Activated gamma-delta T cell treated with Interleukin-2 at 50 U/mL for 16 hours (primary cell): ENCODE measurements around the gene HOXA10.

Experiments used
- DNase-seq: peaks from one replicate; pipeline ENCODE4 v3.0.0-alpha.2; 2020

Gene HOXA10

GRCh38 chr7:27189997-27190748 lies 16.1 kb upstream of the HOXA10 start:
- DNase-seq = no peak

GRCh38 chr7:27189295-27189996 lies 15.3 kb upstream of the HOXA10 start:
- DNase-seq = no peak

GRCh38 chr7:27188386-27189294 lies 14.5 kb upstream of the HOXA10 start:
- no peak for DNase-seq

GRCh38 chr7:27187475-27188385 lies 13.6 kb upstream of the HOXA10 start:
- no peak for DNase-seq

GRCh38 chr7:27186668-27187474 lies 12.8 kb upstream of the HOXA10 start:
- DNase-seq = no peak

- DNase-seq = no peak
Measured at GRCh38 chr7:27185854-27186667, 11.9 kb upstream of the HOXA10 start.

GRCh38 chr7:27185013-27185853 lies 11.1 kb upstream of the HOXA10 start, which contains the start of gene HOXA11:
TSS of gene HOXA11 (minus strand) at chr7:27185232. CDS start at chr7:27185144, 88 bp downstream.
- DNase-seq = no peak

- DNase-seq = no peak
Measured at GRCh38 chr7:27184337-27185012, 10.4 kb upstream of the HOXA10 start.

GRCh38 chr7:27183682-27184336 lies 9.7 kb upstream of the HOXA10 start:
- DNase-seq = no peak

GRCh38 chr7:27182861-27183681 lies 9.0 kb upstream of the HOXA10 start:
- no peak for DNase-seq

GRCh38 chr7:27182285-27182841 lies 8.2 kb upstream of the HOXA10 start:
- DNase-seq = no peak

GRCh38 chr7:27181795-27182275 lies 7.7 kb upstream of the HOXA10 start:
- DNase-seq = no peak

- DNase-seq = no peak
Measured at GRCh38 chr7:27180431-27181420, 6.6 kb upstream of the HOXA10 start.

- peak; percentile 58 for DNase-seq
Measured at GRCh38 chr7:27179503-27180430, 5.6 kb upstream of the HOXA10 start.
